ENCODE data around the gene PERM1. TPM values are rescaled to one million over a fixed set of nuclear protein-coding genes. Genes with fewer than 3 reads are reported as not detected.
A peak's percentile ranks its signal among the peaks of the same experiment; 100 is the strongest.

PERM1 gene
- total RNA-seq, 1 experiment from 2014 or later = not detected

GRCh38 chr1:963301-963651 is 18.6 kb downstream of the PERM1 start (continued):
- TF ChIP-seq PRDM15 (CRISPR knock-in tag; IDR thresholded peaks at IDR 0.05) = no peak

GRCh38 chr1:962381-963300 is 19.3 kb downstream of the PERM1 start:
- Mint-ChIP-seq H3K36me3 (0 out of 2 replicates have a peak, but pooled peaks cover 2% of the 10 kb centered on the region), H3K4me3 (peak overlapping the region; percentile 45), H3K27me3 (ENCODE audit: low read depth) (peaks cover 19% of the 10 kb centered on the region), H3K9me3 (no peaks in the 10 kb centered on the region), H3K27ac (no peak overlapping the region), H3K4me1 (peaks cover 11% of the 10 kb centered on the region)
- CTCF ChIA-PET = interaction anchor here (0.9 kb wide), 1 partner anchor 19 kb away, joined by 3 read pairs; no protein-coding TSS in a partner anchor
- TF ChIP-seq OVOL2 (CRISPR knock-in tag; IDR thresholded peaks at IDR 0.05; ENCODE audit: borderline replicate concordance) (no peak), NFE2L1 (CRISPR knock-in tag; IDR thresholded peaks at IDR 0.05) (no peak), ZNF425 (CRISPR knock-in tag; conservative IDR thresholded peaks at IDR 0.05) (no peak), USF2 (CRISPR knock-in tag; IDR thresholded peaks at IDR 0.05) (no peak), MLX (CRISPR knock-in tag; IDR thresholded peaks at IDR 0.05) (no peak), ESRRA (CRISPR knock-in tag; IDR thresholded peaks at IDR 0.05; ENCODE audit: borderline replicate concordance) (no peak), E2F4 (CRISPR knock-in tag; IDR thresholded peaks at IDR 0.05; ENCODE audit: borderline replicate concordance, low read depth) (no peak), E2F5 (CRISPR knock-in tag; IDR thresholded peaks at IDR 0.05) (no peak), SMAD4 (CRISPR knock-in tag; IDR thresholded peaks at IDR 0.05) (no peak), ZNF423 (CRISPR knock-in tag; IDR thresholded peaks at IDR 0.05) (no peak), FOXP1 (CRISPR knock-in tag; IDR thresholded peaks at IDR 0.05; ENCODE audit: borderline replicate concordance) (no peak), GABPB1 (CRISPR knock-in tag; IDR thresholded peaks at IDR 0.05) (no peak), RORB (CRISPR knock-in tag; IDR thresholded peaks at IDR 0.05) (no peak), IRF1 (CRISPR knock-in tag; IDR thresholded peaks at IDR 0.05) (no peak)
- POLR2A ChIA-PET = no interaction called here
- ATAC-seq = no peak
- no peak for DNase-seq (ENCODE audit: low spot score)

Measured in WTC11 (cell line).